Measurements from ENCODE around the gene CAP2.

DNA sequence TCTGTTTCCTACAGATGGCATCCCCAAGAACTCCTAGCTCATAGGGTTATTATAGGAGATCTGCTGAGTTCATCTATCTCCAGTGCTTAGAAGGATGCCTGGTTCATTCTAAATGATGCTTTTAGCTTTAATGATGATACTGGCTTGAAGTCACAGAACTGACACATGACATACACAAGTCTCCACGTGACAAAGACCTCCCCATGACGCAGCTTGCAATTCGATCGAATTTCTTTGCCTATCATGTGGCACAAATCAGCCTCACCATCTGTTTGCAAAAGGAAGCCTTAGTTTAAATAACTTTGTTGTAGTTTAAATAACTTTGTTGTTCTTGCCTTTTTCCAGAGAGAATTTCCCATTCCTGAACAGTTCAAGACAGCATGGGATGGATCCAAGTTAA is 162.6 kb downstream of the CAP2 start:
- TF ChIP-seq, protein P1, sequence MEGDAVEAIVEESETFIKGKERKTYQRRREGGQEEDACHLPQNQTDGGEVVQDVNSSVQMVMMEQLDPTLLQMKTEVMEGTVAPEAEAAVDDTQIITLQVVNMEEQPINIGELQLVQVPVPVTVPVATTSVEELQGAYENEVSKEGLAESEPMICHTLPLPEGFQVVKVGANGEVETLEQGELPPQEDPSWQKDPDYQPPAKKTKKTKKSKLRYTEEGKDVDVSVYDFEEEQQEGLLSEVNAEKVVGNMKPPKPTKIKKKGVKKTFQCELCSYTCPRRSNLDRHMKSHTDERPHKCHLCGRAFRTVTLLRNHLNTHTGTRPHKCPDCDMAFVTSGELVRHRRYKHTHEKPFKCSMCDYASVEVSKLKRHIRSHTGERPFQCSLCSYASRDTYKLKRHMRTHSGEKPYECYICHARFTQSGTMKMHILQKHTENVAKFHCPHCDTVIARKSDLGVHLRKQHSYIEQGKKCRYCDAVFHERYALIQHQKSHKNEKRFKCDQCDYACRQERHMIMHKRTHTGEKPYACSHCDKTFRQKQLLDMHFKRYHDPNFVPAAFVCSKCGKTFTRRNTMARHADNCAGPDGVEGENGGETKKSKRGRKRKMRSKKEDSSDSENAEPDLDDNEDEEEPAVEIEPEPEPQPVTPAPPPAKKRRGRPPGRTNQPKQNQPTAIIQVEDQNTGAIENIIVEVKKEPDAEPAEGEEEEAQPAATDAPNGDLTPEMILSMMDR (conservative IDR thresholded peaks at IDR 0.05 in 1 of 2, IDR thresholded peaks at IDR 0.05 in 1 of 2; ENCODE audit: low read depth in 1 of 2, low read length in 2 of 2): no peak
- no peak for TF ChIP-seq EZH2 (IDR thresholded peaks at IDR 0.05; ENCODE audit: low read length, missing control alignments)
